ENCODE results near the gene RNF222.

The RNF222 gene

DNA sequence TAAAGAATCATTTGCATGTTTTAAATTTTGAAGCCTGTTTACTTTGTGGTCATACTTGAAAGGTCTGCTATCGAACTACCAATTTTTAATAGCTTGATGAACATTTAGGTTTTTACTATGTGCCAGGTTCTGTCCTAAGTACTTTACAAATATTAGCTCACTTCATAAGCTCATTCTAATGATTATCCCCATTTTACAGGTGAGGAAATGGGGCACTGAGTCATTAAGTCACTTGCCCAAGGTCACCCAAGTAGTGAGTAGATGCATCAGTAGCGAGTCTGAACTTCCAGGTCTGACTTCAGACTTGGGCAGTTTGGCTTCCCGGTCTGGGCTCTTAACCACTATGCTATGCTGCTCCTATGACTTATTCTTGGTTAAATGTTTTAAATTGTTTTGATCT lies 42.1 kb upstream of the RNF222 start:
- TF ChIP-seq, protein P1, sequence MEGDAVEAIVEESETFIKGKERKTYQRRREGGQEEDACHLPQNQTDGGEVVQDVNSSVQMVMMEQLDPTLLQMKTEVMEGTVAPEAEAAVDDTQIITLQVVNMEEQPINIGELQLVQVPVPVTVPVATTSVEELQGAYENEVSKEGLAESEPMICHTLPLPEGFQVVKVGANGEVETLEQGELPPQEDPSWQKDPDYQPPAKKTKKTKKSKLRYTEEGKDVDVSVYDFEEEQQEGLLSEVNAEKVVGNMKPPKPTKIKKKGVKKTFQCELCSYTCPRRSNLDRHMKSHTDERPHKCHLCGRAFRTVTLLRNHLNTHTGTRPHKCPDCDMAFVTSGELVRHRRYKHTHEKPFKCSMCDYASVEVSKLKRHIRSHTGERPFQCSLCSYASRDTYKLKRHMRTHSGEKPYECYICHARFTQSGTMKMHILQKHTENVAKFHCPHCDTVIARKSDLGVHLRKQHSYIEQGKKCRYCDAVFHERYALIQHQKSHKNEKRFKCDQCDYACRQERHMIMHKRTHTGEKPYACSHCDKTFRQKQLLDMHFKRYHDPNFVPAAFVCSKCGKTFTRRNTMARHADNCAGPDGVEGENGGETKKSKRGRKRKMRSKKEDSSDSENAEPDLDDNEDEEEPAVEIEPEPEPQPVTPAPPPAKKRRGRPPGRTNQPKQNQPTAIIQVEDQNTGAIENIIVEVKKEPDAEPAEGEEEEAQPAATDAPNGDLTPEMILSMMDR (IDR thresholded peaks at IDR 0.05; ENCODE audit: control extremely low read depth, extremely low read depth, low read depth, missing control alignments): no peak
- ChIA-PET CTCF (interaction anchor here (0.7 kb wide), 1 partner anchor 139 kb away, joined by 3 read pairs; no protein-coding TSS in a partner anchor), POLR2A (interaction anchor here (0.7 kb wide), 1 partner anchor 1224 kb away, joined by 5 read pairs; no protein-coding TSS in a partner anchor)

DNA sequence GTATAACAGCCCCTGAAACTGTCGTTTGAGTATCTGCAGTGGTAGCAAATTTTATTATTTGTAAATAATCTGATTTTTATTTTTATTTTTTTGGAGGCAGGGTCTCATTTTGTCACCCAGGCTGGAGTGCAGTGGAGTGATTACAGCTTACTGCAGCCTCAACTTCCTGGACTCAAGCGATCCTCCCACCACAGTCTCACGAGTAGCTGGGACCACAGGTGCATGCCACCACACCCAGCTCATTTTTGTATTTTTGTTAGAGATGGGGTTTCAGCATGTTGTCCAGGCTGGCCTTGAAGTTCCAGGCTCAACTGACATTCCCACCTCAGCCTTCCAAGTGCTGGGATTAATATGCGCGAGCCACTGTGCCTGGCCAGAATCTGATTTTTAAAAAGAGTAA lies 40.8 kb upstream of the RNF222 start:
- TF ChIP-seq, protein P1 (IDR thresholded peaks at IDR 0.05; ENCODE audit: control extremely low read depth, extremely low read depth, low read depth, missing control alignments): no peak
- DNase-seq (ENCODE audit: extremely low spot score): no peak
- ChIA-PET POLR2A (interaction anchor here (0.6 kb wide), 1 partner anchor 9 kb away, joined by 3 read pairs; no protein-coding TSS in a partner anchor), CTCF (interaction anchor here (0.9 to 1.8 kb wide), 2 partner anchors 9 to 28 kb away, joined by 5 to 6 read pairs; no protein-coding TSS in a partner anchor)

More for the DNA sequence above, 42.1 kb upstream of the RNF222 start:
- no peak for DNase-seq (ENCODE audit: extremely low spot score)

DNA sequence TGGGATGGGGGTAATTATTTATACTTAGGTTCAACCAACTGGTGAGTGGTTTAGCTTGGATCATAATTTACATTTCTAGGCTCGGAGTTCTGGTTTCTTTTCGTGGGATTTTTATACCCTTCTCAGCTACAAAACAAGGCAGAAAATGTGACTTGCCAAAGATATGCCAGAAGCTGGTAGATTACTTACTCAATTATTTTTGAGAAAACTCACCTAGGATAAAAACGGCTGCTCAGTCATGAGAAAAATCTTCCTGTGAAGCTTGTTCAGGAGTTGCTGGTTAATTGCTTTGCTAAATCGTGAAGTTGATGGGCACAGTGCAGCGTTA lies 39.2 kb upstream of the RNF222 start:
- ChIA-PET POLR2A (interaction anchor here (0.6 kb wide), 1 partner anchor 413 kb away, joined by 3 read pairs; no protein-coding TSS in a partner anchor), CTCF (interaction anchor here (0.8 to 1.8 kb wide), 4 partner anchors 11 to 64 kb away, joined by 3 to 5 read pairs (median 4); no protein-coding TSS in a partner anchor)

GRCh38 chr17:8436169-8436843 lies 38.7 kb upstream of the RNF222 start:
- ChIA-PET CTCF (interaction anchor here (1.1 to 1.8 kb wide), 3 partner anchors 23 to 53 kb away, joined by 3 to 5 read pairs (median 5); no protein-coding TSS in a partner anchor), POLR2A (interaction anchor here (0.6 to 1.2 kb wide), 3 partner anchors 20 to 413 kb away, joined by 3 to 4 read pairs (median 4); no protein-coding TSS in a partner anchor)
- peak; percentile 55 for DNase-seq (ENCODE audit: extremely low spot score)
- TF ChIP-seq, protein P1 (IDR thresholded peaks at IDR 0.05; ENCODE audit: control extremely low read depth, extremely low read depth, low read depth, missing control alignments): no peak

More for the DNA sequence above, 39.2 kb upstream of the RNF222 start:
- TF ChIP-seq, protein P1 (IDR thresholded peaks at IDR 0.05; ENCODE audit: control extremely low read depth, extremely low read depth, low read depth, missing control alignments): no peak
- DNase-seq (ENCODE audit: extremely low spot score): no peak

GRCh38 chr17:8435245-8436168 lies 37.9 kb upstream of the RNF222 start, which contains the start of gene NDEL1:
TSS of gene NDEL1 (plus strand) at chr17:8435884. CDS start at chr17:8444272, 8,388 bp downstream.
- TF ChIP-seq, protein P1 (IDR thresholded peaks at IDR 0.05; ENCODE audit: control extremely low read depth, extremely low read depth, low read depth, missing control alignments): no peak
- peak; percentile 99 for DNase-seq (ENCODE audit: extremely low spot score)
- ChIA-PET POLR2A (interaction anchor here (0.8 to 1.2 kb wide), 2 partner anchors 21 to 52 kb away, joined by 4 read pairs; no protein-coding TSS in a partner anchor), CTCF (interaction anchor here (0.8 to 1.9 kb wide), 4 partner anchors 14 to 52 kb away, joined by 3 to 8 read pairs (median 3); no protein-coding TSS in a partner anchor)

DNA sequence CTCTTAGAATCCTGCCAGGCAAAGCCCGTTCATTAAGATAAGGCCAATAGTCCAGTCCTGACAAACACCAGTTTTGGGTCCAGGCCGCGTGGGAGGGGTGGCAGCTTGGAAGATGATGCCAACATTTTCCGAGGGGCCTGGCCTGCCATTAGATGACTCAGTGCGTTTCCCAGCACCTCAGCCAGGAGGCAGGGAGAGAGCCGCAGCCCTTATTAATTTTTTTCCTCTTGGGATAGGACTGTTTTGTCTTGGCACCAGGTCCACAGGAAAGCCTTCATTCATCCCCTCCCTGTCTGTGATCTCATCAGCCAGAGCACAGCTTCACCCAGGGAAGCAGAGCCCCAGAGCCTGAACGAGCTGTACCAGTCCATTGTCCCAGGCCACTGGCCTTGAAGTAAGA lies 33.3 kb upstream of the RNF222 start:
- CTCF ChIA-PET: interaction anchor here (1.3 to 2.6 kb wide), 2 partner anchors 22 to 47 kb away, joined by 4 to 11 read pairs; no protein-coding TSS in a partner anchor
- TF ChIP-seq, protein P1 (IDR thresholded peaks at IDR 0.05; ENCODE audit: control extremely low read depth, extremely low read depth, low read depth, missing control alignments): no peak
- DNase-seq (ENCODE audit: extremely low spot score): no peak
- POLR2A ChIA-PET: no interaction called here

Data from GM10248 (cell line).